ENCODE measurements around the gene MAP3K13.

The MAP3K13 gene

GRCh38 chr3:185362850-185363661 is at the start of gene MAP3K13:
Gene MAP3K13 (plus strand): TSS chr3:185363136. CDS start chr3:185428582, 65,446 bp downstream.
- FAIRE-seq: no peak

GRCh38 chr3:185313693-185314246 is 49.2 kb upstream of the MAP3K13 start:
- FAIRE-seq: no peak

GRCh38 chr3:185316740-185317412 is 46.1 kb upstream of the MAP3K13 start:
- FAIRE-seq: no peak

GRCh38 chr3:185317674-185318073 is 45.3 kb upstream of the MAP3K13 start:
- FAIRE-seq: no peak

- FAIRE-seq: no peak
Observed at GRCh38 chr3:185318141-185318540, 44.8 kb upstream of the MAP3K13 start.

- FAIRE-seq: no peak
Observed at GRCh38 chr3:185319801-185320200, 43.1 kb upstream of the MAP3K13 start.

- FAIRE-seq: no peak
Observed at GRCh38 chr3:185320949-185321348, 42.0 kb upstream of the MAP3K13 start.

GRCh38 chr3:185322101-185322719 is 40.7 kb upstream of the MAP3K13 start:
- no peak for FAIRE-seq

- FAIRE-seq: no peak
Observed at GRCh38 chr3:185325946-185326791, 36.8 kb upstream of the MAP3K13 start.

- no peak for FAIRE-seq
Observed at GRCh38 chr3:185327062-185327461, 35.9 kb upstream of the MAP3K13 start.

GRCh38 chr3:185328324-185329004 is 34.5 kb upstream of the MAP3K13 start:
- FAIRE-seq: no peak

- FAIRE-seq: no peak
Observed at GRCh38 chr3:185330238-185330637, 32.7 kb upstream of the MAP3K13 start.

GRCh38 chr3:185330644-185331043 is 32.3 kb upstream of the MAP3K13 start:
- FAIRE-seq: no peak

- no peak for FAIRE-seq
Observed at GRCh38 chr3:185332026-185332735, 30.8 kb upstream of the MAP3K13 start.

GRCh38 chr3:185335799-185336198 is 27.1 kb upstream of the MAP3K13 start:
- no peak for FAIRE-seq

GRCh38 chr3:185337231-185337816 is 25.6 kb upstream of the MAP3K13 start:
- no peak for FAIRE-seq

- FAIRE-seq: no peak
Observed at GRCh38 chr3:185339945-185340344, 23.0 kb upstream of the MAP3K13 start.

- FAIRE-seq: no peak
Observed at GRCh38 chr3:185340751-185341150, 22.2 kb upstream of the MAP3K13 start.

GRCh38 chr3:185341616-185342458 is 21.1 kb upstream of the MAP3K13 start:
- no peak for FAIRE-seq
